GM04503 (cell line): ENCODE measurements around the gene SLC50A1.
A peak's percentile ranks its signal among the peaks of the same experiment; 100 is the strongest.
"Not testable (repeated sequence)": the region's sequence is repeated elsewhere in the genome, so short reads cannot be mapped to it uniquely, and the experiment has no call there.

Experiments
- DNase-seq: peaks from one replicate; pipeline ENCODE4 v3.0.0-alpha.2; 2012; ENCODE audit warnings: low read depth

SLC50A1 gene

DNA sequence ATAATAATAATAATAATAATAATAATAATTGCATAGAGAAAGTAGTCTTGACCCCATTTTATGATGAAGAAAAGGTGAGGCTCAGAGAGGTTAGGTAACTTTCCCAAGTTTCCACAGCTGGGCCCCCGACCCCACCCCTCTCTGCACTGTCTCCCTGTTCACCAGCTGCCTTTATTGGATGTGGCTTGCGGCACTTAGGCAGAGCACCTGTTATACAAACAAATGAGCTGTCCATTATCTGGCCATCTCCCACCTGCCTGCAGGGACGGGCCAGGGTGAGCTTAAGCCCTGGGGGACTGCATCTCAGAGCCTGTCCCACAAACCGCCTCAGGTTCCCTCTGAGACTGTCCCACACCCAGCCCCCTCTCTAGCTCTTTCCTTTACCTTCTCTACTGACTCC is 18.0 kb upstream of the SLC50A1 start:
- no peak for DNase-seq

DNA sequence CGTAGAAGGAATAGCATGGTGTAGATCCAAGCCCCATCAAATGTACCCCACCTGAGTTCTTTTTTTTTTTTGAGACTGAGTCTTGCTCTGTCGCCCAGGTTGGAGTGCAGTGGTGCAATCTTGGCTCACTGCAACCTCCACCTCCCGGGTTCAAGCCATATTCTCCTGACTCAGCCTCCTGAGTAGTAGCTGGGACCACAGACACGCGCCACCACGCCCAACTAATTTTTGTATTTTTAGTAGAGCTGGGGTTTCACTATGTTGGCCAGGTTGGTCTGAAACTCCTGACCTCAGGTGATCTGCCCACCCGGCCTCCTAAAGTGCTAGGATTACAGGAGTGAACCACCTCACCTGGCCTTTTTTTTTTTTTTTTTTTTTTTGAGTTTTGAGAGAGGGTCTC is 17.6 kb upstream of the SLC50A1 start:
- DNase-seq, result not testable (repeated sequence)

DNA sequence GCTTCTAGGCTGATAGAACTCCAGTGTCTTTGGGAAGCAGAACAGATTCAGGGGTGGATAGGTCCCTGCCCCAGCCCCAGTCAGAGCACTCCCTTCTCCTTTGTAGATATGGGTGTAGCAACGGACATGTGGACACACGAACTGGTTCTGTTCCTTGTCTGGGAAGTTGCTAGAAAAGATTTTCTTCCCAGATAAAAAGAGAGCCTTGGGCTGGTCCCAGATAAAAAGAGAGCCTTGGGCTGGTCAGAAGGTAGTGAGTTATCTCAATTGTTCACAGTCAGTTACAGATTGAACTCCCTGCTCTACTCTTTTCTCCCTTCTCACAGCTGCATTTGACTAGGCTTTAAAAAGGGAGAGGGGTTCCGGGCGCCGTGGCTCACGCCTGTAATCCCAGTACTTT is 15.4 kb upstream of the SLC50A1 start:
- DNase-seq, result no peak

DNA sequence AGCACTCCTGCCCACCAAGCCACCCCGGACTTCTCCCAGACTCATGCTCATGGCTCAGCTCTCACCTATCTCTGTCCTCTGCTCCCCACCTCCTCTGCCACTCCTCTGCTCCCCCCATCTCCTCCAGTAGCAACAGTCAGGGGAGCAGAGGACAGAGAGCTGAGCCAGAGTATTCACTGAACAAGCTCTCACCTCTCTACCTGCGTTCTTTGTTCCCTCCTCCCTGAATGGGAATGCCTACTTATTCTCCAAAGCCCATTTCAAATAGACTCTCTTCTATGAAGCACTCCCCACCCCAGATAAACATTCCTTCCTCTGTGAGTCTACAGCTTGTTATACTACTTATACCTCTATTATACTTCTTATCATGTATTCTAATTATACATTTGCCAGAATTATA is 14.4 kb upstream of the SLC50A1 start:
- no peak for DNase-seq

DNA sequence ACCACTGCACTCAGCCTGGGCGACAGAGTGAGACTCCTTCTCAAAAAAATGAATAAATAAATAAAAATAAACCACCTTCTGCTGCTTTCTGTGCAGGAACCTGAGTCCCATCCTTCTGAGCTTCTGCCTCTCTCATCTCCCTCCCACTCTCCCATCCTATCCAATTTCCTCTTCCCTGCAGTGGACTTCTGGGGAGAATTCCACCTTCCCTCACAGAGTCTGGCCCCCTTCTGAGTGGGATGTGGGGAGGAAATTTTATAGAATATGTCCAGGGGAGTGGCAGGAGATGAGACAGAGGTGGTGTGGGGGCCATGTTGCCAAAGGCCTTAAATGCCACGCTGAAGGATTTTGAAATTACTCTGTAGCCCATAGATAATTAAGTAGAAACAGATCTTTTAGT is 13.3 kb upstream of the SLC50A1 start:
- DNase-seq, result no peak

- DNase-seq, result no peak
Observed at GRCh38 chr1:155123801-155124200, 11.9 kb upstream of the SLC50A1 start.

GRCh38 chr1:155124503-155125463 is 10.9 kb upstream of the SLC50A1 start:
- DNase-seq, result no peak

GRCh38 chr1:155125511-155125945 is 10.1 kb upstream of the SLC50A1 start:
- DNase-seq, result no peak

DNA sequence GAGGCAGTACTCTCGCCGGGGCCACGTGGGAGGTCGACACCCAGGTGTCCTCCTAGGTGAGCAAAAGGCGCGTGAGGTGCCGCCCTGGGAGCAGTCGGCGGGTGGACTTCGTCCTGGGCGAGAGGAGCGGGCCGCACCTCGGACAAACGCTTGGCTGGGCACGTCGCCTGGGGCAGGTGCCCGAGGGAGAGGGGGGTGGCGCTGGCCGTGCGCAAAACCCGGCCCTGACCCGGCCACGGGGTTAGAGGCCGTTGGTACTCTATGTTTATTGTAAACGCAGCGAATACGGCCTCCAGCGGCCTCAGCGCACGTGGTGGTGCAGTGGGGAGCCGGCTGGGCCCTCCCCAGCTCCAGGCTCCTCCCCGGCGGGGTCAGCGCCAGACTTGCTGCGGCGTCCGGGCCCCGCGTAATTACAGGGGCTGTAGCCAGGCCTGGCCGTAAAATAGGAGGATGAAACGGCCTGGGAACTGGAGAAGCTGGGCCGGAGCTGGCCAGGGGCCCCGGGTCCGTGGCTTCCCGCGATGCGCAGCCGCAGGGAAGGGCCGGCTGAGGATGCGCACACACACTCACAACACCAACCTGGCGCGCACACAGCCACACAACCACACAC is 9.6 kb upstream of the SLC50A1 start:
- no peak for DNase-seq

DNA sequence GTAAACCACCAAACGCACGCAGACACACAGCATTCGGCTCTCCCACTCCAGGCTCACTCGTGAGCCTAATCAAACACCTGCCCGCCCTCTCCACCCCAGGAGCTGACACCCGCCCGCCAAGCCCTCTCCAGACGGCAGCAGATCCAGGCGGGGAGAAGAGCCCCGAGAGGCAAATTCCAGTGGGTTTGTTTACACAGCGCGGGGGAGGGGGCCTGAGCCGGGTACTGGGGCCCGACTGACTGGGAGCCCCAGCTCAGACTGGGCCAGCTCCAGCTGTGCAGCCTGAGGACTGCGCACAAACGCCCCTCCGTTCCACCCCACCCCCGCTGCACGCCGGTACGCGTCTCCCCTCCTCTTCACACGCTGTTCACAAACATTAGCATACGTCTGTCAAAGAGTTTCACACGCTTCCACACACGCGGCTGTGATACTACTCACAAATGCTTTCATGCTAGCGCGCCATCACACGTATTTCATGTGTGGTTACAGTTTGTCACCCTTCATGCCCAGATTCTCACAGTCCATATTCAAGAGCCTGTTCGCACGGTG is 9.0 kb upstream of the SLC50A1 start:
- DNase-seq, result no peak

- DNase-seq, result no peak
Observed at GRCh38 chr1:155127105-155127966, 8.3 kb upstream of the SLC50A1 start, which contains the start of gene EFNA1. Gene EFNA1, plus strand, starts transcription at chr1:155127876. Its CDS starts 102 bp downstream, at chr1:155127978.

- no peak for DNase-seq
Observed at GRCh38 chr1:155127967-155128754, 7.5 kb upstream of the SLC50A1 start.

- DNase-seq, result no peak
Observed at GRCh38 chr1:155128755-155129473, 6.7 kb upstream of the SLC50A1 start.

DNA sequence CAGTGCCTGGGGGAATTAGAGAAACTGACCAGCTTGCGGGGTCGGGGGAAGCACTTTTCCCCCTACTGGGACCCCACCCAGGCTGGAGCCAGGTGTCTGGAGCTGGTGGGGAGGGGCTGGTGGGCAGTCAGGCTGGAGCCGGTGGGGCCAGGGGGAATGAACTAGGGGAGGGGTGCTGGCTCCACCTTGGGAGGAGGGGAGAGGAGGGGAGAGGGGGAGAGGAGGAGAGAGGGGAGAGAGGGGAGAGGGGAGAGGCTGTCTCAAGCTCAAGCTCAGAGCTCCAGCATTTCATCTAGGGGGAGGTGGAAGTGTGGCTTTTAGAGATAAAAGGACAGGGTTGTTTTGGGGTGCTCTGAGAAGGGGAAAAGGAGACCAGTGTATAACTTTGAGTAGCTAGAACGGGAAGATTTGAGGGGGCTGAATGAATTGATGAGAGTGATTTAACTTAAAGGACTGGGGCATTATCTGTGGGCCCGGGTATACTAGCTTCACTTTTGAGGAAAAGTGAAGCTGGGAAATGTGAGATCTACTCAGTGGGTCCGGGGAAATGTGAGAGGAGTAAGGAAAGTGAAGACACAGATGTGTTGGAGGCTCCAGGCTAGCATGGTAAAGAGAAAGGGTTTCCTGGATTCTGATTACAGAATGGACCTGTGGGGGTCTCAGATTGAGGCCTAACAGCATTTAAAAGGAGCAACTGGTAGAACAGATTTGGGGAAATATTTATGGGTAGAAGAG is 5.2 kb upstream of the SLC50A1 start:
- no peak for DNase-seq

- no peak for DNase-seq
Observed at GRCh38 chr1:155131285-155131684, 4.4 kb upstream of the SLC50A1 start.

GRCh38 chr1:155131856-155132255 is 3.8 kb upstream of the SLC50A1 start:
- DNase-seq, result no peak

DNA sequence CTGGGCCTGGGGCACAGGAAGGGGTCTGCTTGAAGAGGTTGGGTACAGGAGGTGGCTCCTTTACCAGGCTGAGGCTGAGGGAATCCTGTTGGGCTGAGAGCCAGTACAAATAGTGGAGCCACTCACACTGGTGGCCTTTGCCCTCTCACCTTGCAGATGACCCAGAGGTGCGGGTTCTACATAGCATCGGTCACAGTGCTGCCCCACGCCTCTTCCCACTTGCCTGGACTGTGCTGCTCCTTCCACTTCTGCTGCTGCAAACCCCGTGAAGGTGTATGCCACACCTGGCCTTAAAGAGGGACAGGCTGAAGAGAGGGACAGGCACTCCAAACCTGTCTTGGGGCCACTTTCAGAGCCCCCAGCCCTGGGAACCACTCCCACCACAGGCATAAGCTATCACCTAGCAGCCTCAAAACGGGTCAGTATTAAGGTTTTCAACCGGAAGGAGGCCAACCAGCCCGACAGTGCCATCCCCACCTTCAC is 1.8 kb upstream of the SLC50A1 start:
- no peak for DNase-seq

DNA sequence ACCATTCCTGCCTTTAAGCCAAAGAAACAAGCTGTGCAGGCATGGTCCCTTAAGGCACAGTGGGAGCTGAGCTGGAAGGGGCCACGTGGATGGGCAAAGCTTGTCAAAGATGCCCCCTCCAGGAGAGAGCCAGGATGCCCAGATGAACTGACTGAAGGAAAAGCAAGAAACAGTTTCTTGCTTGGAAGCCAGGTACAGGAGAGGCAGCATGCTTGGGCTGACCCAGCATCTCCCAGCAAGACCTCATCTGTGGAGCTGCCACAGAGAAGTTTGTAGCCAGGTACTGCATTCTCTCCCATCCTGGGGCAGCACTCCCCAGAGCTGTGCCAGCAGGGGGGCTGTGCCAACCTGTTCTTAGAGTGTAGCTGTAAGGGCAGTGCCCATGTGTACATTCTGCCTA is 1.3 kb upstream of the SLC50A1 start:
- DNase-seq, result no peak

DNA sequence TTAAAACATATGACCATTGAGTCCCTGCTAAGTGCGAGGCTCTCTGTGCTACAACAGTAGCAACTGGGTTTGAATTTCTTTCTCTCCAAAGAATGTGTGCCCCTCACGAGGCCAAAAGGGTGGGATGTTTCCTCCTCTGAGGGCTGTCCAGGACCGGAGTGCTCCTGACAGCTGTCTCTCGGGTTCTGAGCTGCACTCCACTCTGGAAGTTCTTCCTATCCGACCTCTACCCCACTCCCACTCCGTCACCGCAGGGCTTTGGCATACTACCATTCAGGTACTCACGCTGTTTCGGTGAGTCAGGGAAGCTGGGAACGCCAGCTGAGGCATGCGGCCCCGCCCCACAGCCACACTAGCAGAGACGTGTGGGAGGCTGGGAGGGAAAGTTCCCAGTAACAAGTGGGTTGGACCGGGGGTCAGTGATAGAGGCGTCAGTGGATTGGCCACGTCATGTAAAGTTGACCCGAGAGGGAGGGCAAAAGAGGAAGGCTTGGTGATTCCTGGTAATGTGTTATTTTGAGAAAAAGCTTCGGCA is 705 bp upstream of the SLC50A1 start:
- DNase-seq, result peak; percentile 71
